ENCODE data around the gene TRIM17. TPM values are rescaled to one million over a fixed set of nuclear protein-coding genes. Genes with fewer than 3 reads are reported as not detected.

The TRIM17 gene
- total RNA-seq: 10 to 100 TPM in 1 of 3 donors, 1 to 10 TPM in 2; 8.0 to 13.4 (median 8.4) TPM
- 1.9 TPM for total RNA-seq (2013)

- Mint-ChIP-seq H3K4me3 (peak within 1 kb of the TSS; percentile 99), H3K27me3 (ENCODE audit: low read depth in 2 of 2) (peaks cover 0 to 7% of the 10 kb centered on the region in 2 donors), H3K4me1 (peaks cover 15 to 30% of the 10 kb centered on the region in 2 donors), H3K9me3 (no peaks in the 10 kb centered on the region), H3K36me3 (no peaks in the 10 kb centered on the region), H3K27ac (peak within 1 kb of the TSS in 1 of 2 donors; percentile 86)
- Histone ChIP-seq H3K27me3 (ENCODE audit: control insufficient read depth, insufficient read depth, low read length) (peaks cover 4% of the 10 kb centered on the region), H3K4me3 (ENCODE audit: low read length) (peak within 1 kb of the TSS; percentile 42), H3K4me1 (ENCODE audit: control insufficient read depth, insufficient read depth, low read length) (peaks cover 17% of the 10 kb centered on the region), H3K9me3 (ENCODE audit: control insufficient read depth, insufficient read depth, low read length) (no peaks in the 10 kb centered on the region), H3K27ac (ENCODE audit: low read length) (no peak within 1 kb of the TSS), H3K36me3 (ENCODE audit: control insufficient read depth, insufficient read depth, low read length) (no peaks in the 10 kb centered on the region)
- DNase-seq (peak; percentile 33 to 60), ATAC-seq (peak; percentile 70 to 85 (median 83))
- intact Hi-C loops (cut with micrococcal nuclease): loop anchor here (1.0 kb wide), 1 partner anchor 10 kb away; the partner anchor contains the start of gene TRIM11
- WGBS (ENCODE audit: insufficient coverage): 1% methylated on average over 59 of the region's 59 CpGs
- TF ChIP-seq CTCF (IDR thresholded peaks at IDR 0.05): no peak
Measured at GRCh38 chr1:228416217-228416933, at the start of gene TRIM17. Gene TRIM17 (minus strand): TSS chr1:228416861. CDS start chr1:228415072, 1,789 bp downstream.

GRCh38 chr1:228465571-228466146, 49.0 kb upstream of the TRIM17 start:
- no peaks in the 10 kb centered on the region for H3K9me3 ChIP-seq (ENCODE audit: control insufficient read depth, insufficient read depth, low read length)
- H3K27ac ChIP-seq (ENCODE audit: low read length): no peak overlapping the region
- 60% methylated on average over 8 of the region's 8 CpGs for WGBS (ENCODE audit: insufficient coverage)
- no peak overlapping the region for H3K4me3 ChIP-seq (ENCODE audit: low read length)
- Mint-ChIP-seq H3K4me1 (peaks cover 42 to 43% of the 10 kb centered on the region in 2 donors), H3K27ac (peak overlapping the region in 1 of 2 donors; percentile 25), H3K27me3 (ENCODE audit: low read depth in 2 of 2) (peaks cover 23 to 25% of the 10 kb centered on the region in 2 donors), H3K36me3 (no peaks in the 10 kb centered on the region), H3K4me3 (peak overlapping the region; percentile 92), H3K9me3 (no peaks in the 10 kb centered on the region)
- ATAC-seq: no peak
- no peaks in the 10 kb centered on the region for H3K36me3 ChIP-seq (ENCODE audit: control insufficient read depth, insufficient read depth, low read length)
- no peak for TF ChIP-seq CTCF (IDR thresholded peaks at IDR 0.05)
- peaks cover 29% of the 10 kb centered on the region for H3K4me1 ChIP-seq (ENCODE audit: control insufficient read depth, insufficient read depth, low read length)
- peak in 1 of 2 donors; percentile 47 for DNase-seq
- peaks cover 10% of the 10 kb centered on the region for H3K27me3 ChIP-seq (ENCODE audit: control insufficient read depth, insufficient read depth, low read length)
- intact Hi-C loops (cut with micrococcal nuclease): loop anchor here (2.0 kb wide), 1 partner anchor 21 kb away; the partner anchor contains the start of gene RNF187

GRCh38 chr1:228465141-228465540, 48.5 kb upstream of the TRIM17 start:
- DNase-seq (no peak), ATAC-seq (no peak)
- Histone ChIP-seq H3K27ac (ENCODE audit: low read length) (peak overlapping the region; percentile 25), H3K4me1 (ENCODE audit: control insufficient read depth, insufficient read depth, low read length) (peaks cover 29% of the 10 kb centered on the region), H3K9me3 (ENCODE audit: control insufficient read depth, insufficient read depth, low read length) (no peaks in the 10 kb centered on the region), H3K4me3 (ENCODE audit: low read length) (peak overlapping the region; percentile 30), H3K27me3 (ENCODE audit: control insufficient read depth, insufficient read depth, low read length) (peaks cover 10% of the 10 kb centered on the region), H3K36me3 (ENCODE audit: control insufficient read depth, insufficient read depth, low read length) (no peaks in the 10 kb centered on the region)
- Mint-ChIP-seq H3K27ac (peak overlapping the region; percentile 79 to 81), H3K27me3 (ENCODE audit: low read depth in 2 of 2) (peaks cover 22 to 25% of the 10 kb centered on the region in 2 donors), H3K4me3 (peak overlapping the region; percentile 92), H3K36me3 (no peaks in the 10 kb centered on the region), H3K4me1 (peaks cover 42 to 43% of the 10 kb centered on the region in 2 donors), H3K9me3 (no peaks in the 10 kb centered on the region)
- TF ChIP-seq CTCF (IDR thresholded peaks at IDR 0.05): no peak
- intact Hi-C loops (cut with micrococcal nuclease): loop anchor here (2.0 kb wide), 1 partner anchor 22 kb away; the partner anchor contains the start of gene RNF187
- 19% methylated on average over 10 of the region's 13 CpGs for WGBS (ENCODE audit: insufficient coverage)
